NCI-H2029 (cell line): ENCODE results near the gene TNRC6B.
"Not testable (repeated sequence)": the region's sequence is repeated elsewhere in the genome, so short reads cannot be mapped to it uniquely, and the experiment has no call there.

Source experiments
- DNase-seq: peaks from one replicate; lab custom pipeline; 2025; lab: John Stamatoyannopoulos, UW

TNRC6B gene

GRCh38 chr22:40289991-40290459 is 112.3 kb downstream of the TNRC6B start:
- DNase-seq: no peak

GRCh38 chr22:40290516-40290915 is 112.8 kb downstream of the TNRC6B start:
- DNase-seq: no peak

GRCh38 chr22:40294696-40295095 is 117.0 kb downstream of the TNRC6B start:
- no peak for DNase-seq

- no peak for DNase-seq
These were observed 122.6 kb downstream of the TNRC6B start for GRCh38 chr22:40300316-40300715.

- DNase-seq: no peak
These were observed 123.4 kb downstream of the TNRC6B start for GRCh38 chr22:40300884-40301672.

- DNase-seq: no peak
These were observed 124.4 kb downstream of the TNRC6B start for GRCh38 chr22:40302149-40302548.

GRCh38 chr22:40305625-40306024 is 127.9 kb downstream of the TNRC6B start:
- DNase-seq: no peak

GRCh38 chr22:40308999-40309573 is 131.4 kb downstream of the TNRC6B start:
- no peak for DNase-seq

GRCh38 chr22:40309631-40310030 is 131.9 kb downstream of the TNRC6B start:
- no peak for DNase-seq

GRCh38 chr22:40310081-40310767 is 132.5 kb downstream of the TNRC6B start:
- no peak for DNase-seq

GRCh38 chr22:40310768-40311120 is 133.0 kb downstream of the TNRC6B start:
- DNase-seq: no peak

GRCh38 chr22:40311646-40312045 is 133.9 kb downstream of the TNRC6B start:
- not testable (repeated sequence) for DNase-seq

- no peak for DNase-seq
These were observed 134.3 kb downstream of the TNRC6B start for GRCh38 chr22:40312050-40312449.

- no peak for DNase-seq
These were observed 135.3 kb downstream of the TNRC6B start for GRCh38 chr22:40313007-40313406.

- no peak for DNase-seq
These were observed 136.3 kb downstream of the TNRC6B start for GRCh38 chr22:40314041-40314440.

- no peak for DNase-seq
These were observed 143.0 kb downstream of the TNRC6B start for GRCh38 chr22:40320687-40321086.

- no peak for DNase-seq
These were observed 144.3 kb downstream of the TNRC6B start for GRCh38 chr22:40322021-40322420.

GRCh38 chr22:40322818-40323447 is 145.2 kb downstream of the TNRC6B start:
- no peak for DNase-seq

- no peak for DNase-seq
These were observed 146.0 kb downstream of the TNRC6B start for GRCh38 chr22:40323681-40324171.

- DNase-seq: no peak
These were observed 147.0 kb downstream of the TNRC6B start for GRCh38 chr22:40324468-40325305.

GRCh38 chr22:40325315-40325714 is 147.6 kb downstream of the TNRC6B start:
- DNase-seq: no peak
